ENCODE measurements around the gene EPC2. TPM values are rescaled to one million over a fixed set of nuclear protein-coding genes. Genes with fewer than 3 reads are reported as not detected.
"Not testable (repeated sequence)": the region's sequence is repeated elsewhere in the genome, so short reads cannot be mapped to it uniquely, and the experiment has no call there.

Gene EPC2
- total and polyA plus RNA-seq, 10 of the 15 experiments (the other 5 are each of a cell fraction or from before 2014, with no cell fraction given), result 2.0 to 16.5 (median 10.8) TPM

DNA sequence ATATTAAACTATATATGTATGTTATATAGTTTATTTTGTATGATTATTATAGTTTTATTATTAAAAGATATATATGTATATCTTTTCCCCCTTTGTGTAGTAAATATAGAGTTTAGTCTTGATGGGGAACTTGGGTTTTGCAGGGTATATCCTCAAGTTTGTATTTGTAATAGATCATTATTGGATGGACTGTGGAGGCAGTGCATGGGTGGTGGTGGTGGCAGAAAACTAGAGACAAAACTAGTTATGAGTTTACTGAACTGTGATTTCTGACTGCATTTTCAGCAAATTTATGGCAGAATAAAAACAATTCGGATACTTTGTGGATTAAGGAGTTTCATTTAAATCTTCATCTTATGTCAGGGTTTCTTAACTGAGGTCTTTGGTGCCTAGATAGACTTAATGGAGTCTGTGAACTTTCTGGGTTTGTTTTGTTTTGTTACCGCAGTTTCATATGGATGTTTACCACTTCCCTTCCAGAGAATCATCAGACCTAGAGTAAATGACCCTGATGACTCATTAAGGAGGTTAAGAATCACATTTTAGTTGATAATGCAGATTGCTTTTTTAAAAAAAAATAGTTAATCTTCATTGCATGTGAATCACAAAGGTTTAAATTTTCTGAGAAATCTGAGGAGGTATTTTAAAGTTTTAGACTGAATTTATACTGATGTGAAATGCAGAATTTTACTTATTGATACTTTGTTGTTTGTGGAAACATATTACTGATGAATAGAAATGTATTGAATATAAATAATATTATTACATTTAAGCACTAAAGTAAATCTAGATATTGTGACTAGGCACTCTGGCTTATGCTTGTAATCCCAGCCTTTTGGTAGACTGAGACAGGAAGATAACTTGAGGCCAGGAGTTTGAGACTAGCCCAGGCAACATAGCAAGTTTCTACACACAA lies 14.5 kb downstream of the EPC2 start (continued):
- TF ChIP-seq, protein P1, sequence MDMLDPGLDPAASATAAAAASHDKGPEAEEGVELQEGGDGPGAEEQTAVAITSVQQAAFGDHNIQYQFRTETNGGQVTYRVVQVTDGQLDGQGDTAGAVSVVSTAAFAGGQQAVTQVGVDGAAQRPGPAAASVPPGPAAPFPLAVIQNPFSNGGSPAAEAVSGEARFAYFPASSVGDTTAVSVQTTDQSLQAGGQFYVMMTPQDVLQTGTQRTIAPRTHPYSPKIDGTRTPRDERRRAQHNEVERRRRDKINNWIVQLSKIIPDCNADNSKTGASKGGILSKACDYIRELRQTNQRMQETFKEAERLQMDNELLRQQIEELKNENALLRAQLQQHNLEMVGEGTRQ (IDR thresholded peaks at IDR 0.05; ENCODE audit: borderline replicate concordance, low read depth, low read length), result no peak
- TF ChIP-seq TAF1 (IDR thresholded peaks at IDR 0.05; ENCODE audit: borderline replicate concordance, low read depth, low read length) (no peak), SIN3A (IDR thresholded peaks at IDR 0.05; ENCODE audit: low read depth, low read length) (no peak)
- TF ChIP-seq, protein P2, sequence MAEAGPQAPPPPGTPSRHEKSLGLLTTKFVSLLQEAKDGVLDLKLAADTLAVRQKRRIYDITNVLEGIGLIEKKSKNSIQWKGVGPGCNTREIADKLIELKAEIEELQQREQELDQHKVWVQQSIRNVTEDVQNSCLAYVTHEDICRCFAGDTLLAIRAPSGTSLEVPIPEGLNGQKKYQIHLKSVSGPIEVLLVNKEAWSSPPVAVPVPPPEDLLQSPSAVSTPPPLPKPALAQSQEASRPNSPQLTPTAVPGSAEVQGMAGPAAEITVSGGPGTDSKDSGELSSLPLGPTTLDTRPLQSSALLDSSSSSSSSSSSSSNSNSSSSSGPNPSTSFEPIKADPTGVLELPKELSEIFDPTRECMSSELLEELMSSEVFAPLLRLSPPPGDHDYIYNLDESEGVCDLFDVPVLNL (IDR thresholded peaks at IDR 0.05; ENCODE audit: low read depth, low read length), result no peak

DNA sequence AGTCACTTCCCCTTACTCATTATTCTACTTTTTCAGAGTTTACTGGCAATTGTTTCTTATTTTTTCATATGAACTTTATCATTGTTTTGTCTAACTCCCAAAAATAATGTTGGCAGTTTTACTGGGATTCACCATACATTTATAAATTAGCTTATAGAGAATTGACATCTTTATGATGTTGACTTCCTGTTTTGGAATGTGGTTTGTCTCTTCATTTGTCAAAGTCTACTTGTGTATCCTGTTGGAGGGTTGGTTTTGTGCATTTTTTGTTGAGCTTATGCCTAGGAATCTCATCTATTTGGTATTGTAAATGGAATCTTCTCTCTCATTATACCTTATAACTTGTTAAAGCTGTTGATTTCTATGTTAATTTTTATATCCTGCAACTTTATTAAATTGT lies 16.4 kb downstream of the EPC2 start:
- BruUV-seq (replicated peaks), result no TSS peak
- Histone ChIP-seq H3K4me3 (no peak overlapping the region), H3K36me3 (ENCODE audit: control insufficient read depth in 2 of 2, insufficient read depth in 2 of 2, low read length in 1 of 2) (no peaks in the 10 kb centered on the region), H3K4me1 (ENCODE audit: control insufficient read depth, insufficient read depth, low read length) (peaks cover 18% of the 10 kb centered on the region), H3K9ac (ENCODE audit: control insufficient read depth, insufficient read depth, low read length) (no peak overlapping the region), H3K27me3 (replicated peaks in 1 of 2; ENCODE audit: control insufficient read depth in 2 of 2, insufficient read depth in 2 of 2, low read length in 1 of 2) (no peaks in the 10 kb centered on the region), H3K4me2 (ENCODE audit: control insufficient read depth, insufficient read depth) (no peak overlapping the region), H3K27ac (ENCODE audit: control insufficient read depth, insufficient read depth) (no peak overlapping the region), H4K20me1 (ENCODE audit: control insufficient read depth, insufficient read depth) (no peaks in the 10 kb centered on the region), H3K79me2 (ENCODE audit: control insufficient read depth, insufficient read depth, low read length) (peaks cover 58% of the 10 kb centered on the region), H3K9me3 (replicated peaks; ENCODE audit: control insufficient read depth, insufficient read depth, low read length) (no peaks in the 10 kb centered on the region), H2AFZ (ENCODE audit: control insufficient read depth, low read depth, low read length) (no peak overlapping the region)
- FAIRE-seq (no peak), ATAC-seq (no peak), DNase-seq (ENCODE audit: low read depth, low spot score) (no peak)
- TF ChIP-seq SUPT20H (IDR thresholded peaks at IDR 0.05; ENCODE audit: borderline replicate concordance, control insufficient read depth, low read depth, low read length), result no peak
- no peak for TF ChIP-seq ZNF622 (IDR thresholded peaks at IDR 0.05)
- no peak for TF ChIP-seq NBN (IDR thresholded peaks at IDR 0.05)
- TF ChIP-seq CBX5 (IDR thresholded peaks at IDR 0.05; ENCODE audit: low read depth), result no peak
- TF ChIP-seq BHLHE40 (IDR thresholded peaks at IDR 0.05; ENCODE audit: borderline replicate concordance in 1 of 2, low read depth in 2 of 2, low read length in 1 of 2), result no peak
- TF ChIP-seq POLR2AphosphoS2 (IDR thresholded peaks at IDR 0.05; ENCODE audit: low read depth, low read length), result no peak
- TF ChIP-seq SMC3 (IDR thresholded peaks at IDR 0.05; ENCODE audit: borderline replicate concordance, low read length), result no peak
- TF ChIP-seq SREBF1 (IDR thresholded peaks at IDR 0.05; ENCODE audit: low read length), result no peak
- RAD21 ChIA-PET (ENCODE audit: unreplicated experiment), result interaction anchor here (1.5 kb wide), 1 partner anchor 17 kb away, joined by 5 read pairs; the partner anchor contains the start of gene EPC2
- intact Hi-C loops (cut with micrococcal nuclease; ENCODE audit: unreplicated experiment) (no loop called here), in situ Hi-C loops (cut with MboI) (no loop called here)
- CTCF ChIA-PET, result interaction anchor here (1.1 to 1.7 kb wide), 2 partner anchors 14 to 17 kb away, joined by 3 to 8 read pairs; partner anchors contain the start of gene EPC2
- SMC1A ChIA-PET (ENCODE audit: uncharacterized antibody, unreplicated experiment), result interaction anchor here (1.8 kb wide), 1 partner anchor 17 kb away, joined by 3 read pairs; no protein-coding TSS in a partner anchor
- POLR2A ChIA-PET, result interaction anchor here (0.5 to 1.7 kb wide), 3 partner anchors 8 to 15 kb away, joined by 3 to 4 read pairs (median 3); no protein-coding TSS in a partner anchor

DNA sequence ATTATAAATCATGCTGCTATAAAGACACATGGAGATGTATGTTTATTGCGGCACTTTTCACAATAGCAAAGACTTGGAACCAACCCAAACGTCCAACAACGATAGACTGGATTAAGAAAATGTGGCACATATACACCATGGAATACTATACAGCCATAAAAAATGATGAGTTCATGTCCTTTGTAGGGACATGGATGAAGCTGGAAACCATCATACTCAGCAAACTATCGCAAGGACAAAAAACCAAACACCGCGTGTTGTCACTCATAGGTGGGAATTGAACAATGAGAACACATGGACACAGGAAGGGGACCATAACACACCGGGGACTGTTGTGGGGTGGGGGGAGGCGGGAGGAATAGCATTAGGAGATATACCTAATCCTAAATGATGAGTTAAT lies 17.8 kb downstream of the EPC2 start:
- H3K9me3 ChIP-seq (replicated peaks; ENCODE audit: control insufficient read depth, insufficient read depth, low read length); H3K27ac ChIP-seq (ENCODE audit: control insufficient read depth, insufficient read depth); ATAC-seq; H2AFZ ChIP-seq (ENCODE audit: control insufficient read depth, low read depth, low read length); intact Hi-C loops (cut with micrococcal nuclease; ENCODE audit: unreplicated experiment); H3K27me3 ChIP-seq (replicated peaks in 1 of 2; ENCODE audit: control insufficient read depth in 2 of 2, insufficient read depth in 2 of 2, low read length in 1 of 2); FAIRE-seq; H3K4me2 ChIP-seq (ENCODE audit: control insufficient read depth, insufficient read depth); in situ Hi-C loops (cut with MboI); H3K4me3 ChIP-seq; H3K36me3 ChIP-seq (ENCODE audit: control insufficient read depth in 2 of 2, insufficient read depth in 2 of 2, low read length in 1 of 2); BruUV-seq (replicated peaks); H4K20me1 ChIP-seq (ENCODE audit: control insufficient read depth, insufficient read depth); DNase-seq (ENCODE audit: low read depth, low spot score); H3K9ac ChIP-seq (ENCODE audit: control insufficient read depth, insufficient read depth, low read length): not testable (repeated sequence)
- peaks cover 18% of the 10 kb centered on the region for H3K4me1 ChIP-seq (ENCODE audit: control insufficient read depth, insufficient read depth, low read length)
- ChIA-PET CTCF (interaction anchor here (0.8 kb wide), 1 partner anchor 11 kb away, joined by 3 read pairs; no protein-coding TSS in a partner anchor), RAD21 (ENCODE audit: unreplicated experiment) (interaction anchor here (1.0 kb wide), 1 partner anchor 11 kb away, joined by 3 read pairs; no protein-coding TSS in a partner anchor), POLR2A (interaction anchor here (1.0 kb wide), 1 partner anchor 11 kb away, joined by 3 read pairs; no protein-coding TSS in a partner anchor), SMC1A (ENCODE audit: uncharacterized antibody, unreplicated experiment) (interaction anchor here (1.0 kb wide), 1 partner anchor 9 kb away, joined by 3 read pairs; no protein-coding TSS in a partner anchor)
- peaks cover 55% of the 10 kb centered on the region for H3K79me2 ChIP-seq (ENCODE audit: control insufficient read depth, insufficient read depth, low read length)
- 94% methylated on average over 8 of the region's 8 CpGs for WGBS (ENCODE audit: insufficient coverage, insufficient replicate concordance, low lambda C conversion rate, missing lambda C conversion rate)
